Dendritic cell treated with granulocyte-macrophage colony-stimulating factor and Interleukin-4, amounts not matched to agents 40 ng/mL and 50 ng/mL, for 4 days (primary cell): Measurements from ENCODE around the gene AFF4.

ENCODE experiments used
- H3K27ac Mint-ChIP-seq: one replicate; pipeline ENCODE4 v1.8.0; 2022; ENCODE audit warnings: mild to moderate bottlenecking, mixed read lengths
- H3K27me3 Mint-ChIP-seq: one replicate; pipeline ENCODE4 v1.8.0; 2022; ENCODE audit warnings: mild to moderate bottlenecking, mixed read lengths
- H3K36me3 Mint-ChIP-seq: one replicate; pipeline ENCODE4 v1.8.0; 2022; ENCODE audit warnings: low read depth, mixed read lengths
- H3K4me1 Mint-ChIP-seq: one replicate; pipeline ENCODE4 v1.8.0; 2022; ENCODE audit warnings: low read depth, mixed read lengths
- H3K4me3 Mint-ChIP-seq: one replicate; pipeline ENCODE4 v1.8.0; 2022; ENCODE audit warnings: mild to moderate bottlenecking, moderate library complexity, mixed read lengths
- H3K9me3 Mint-ChIP-seq: one replicate; pipeline ENCODE4 v1.8.0; 2022; ENCODE audit warnings: mixed read lengths
- intact Hi-C: fragments of 100-400 bp; cut with micrococcal nuclease; formaldehyde crosslinking; loops from one replicate; pipeline ENCODE4 v1.15.0; 2022

Gene AFF4

DNA sequence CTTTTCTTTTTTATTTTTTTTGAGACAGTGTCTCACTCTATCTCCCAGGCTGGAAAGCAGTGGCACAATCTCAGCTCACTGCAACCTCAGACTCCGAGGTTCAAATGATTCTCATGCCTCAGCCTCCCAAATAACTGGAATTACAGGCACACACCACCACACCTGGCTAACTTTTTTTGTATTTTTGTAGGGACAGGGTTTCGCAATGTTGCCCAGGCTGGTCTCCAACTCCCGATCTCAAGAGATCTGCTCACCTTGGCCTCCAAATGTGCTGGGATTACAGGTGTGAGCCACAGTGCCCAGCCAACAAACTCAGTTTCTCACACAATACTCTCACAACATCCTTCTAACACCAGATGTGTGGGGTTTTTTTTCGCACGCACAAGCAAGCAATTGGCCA, 22.1 kb downstream of the AFF4 start:
- peaks cover 11% of the 10 kb centered on the region for H3K4me1 Mint-ChIP-seq
- intact Hi-C loops = no loop called here
- H3K27ac Mint-ChIP-seq = no peak overlapping the region
- no peaks in the 10 kb centered on the region for H3K9me3 Mint-ChIP-seq
- H3K4me3 Mint-ChIP-seq = no peak overlapping the region
- H3K36me3 Mint-ChIP-seq = peaks cover 38% of the 10 kb centered on the region
- no peaks in the 10 kb centered on the region for H3K27me3 Mint-ChIP-seq

DNA sequence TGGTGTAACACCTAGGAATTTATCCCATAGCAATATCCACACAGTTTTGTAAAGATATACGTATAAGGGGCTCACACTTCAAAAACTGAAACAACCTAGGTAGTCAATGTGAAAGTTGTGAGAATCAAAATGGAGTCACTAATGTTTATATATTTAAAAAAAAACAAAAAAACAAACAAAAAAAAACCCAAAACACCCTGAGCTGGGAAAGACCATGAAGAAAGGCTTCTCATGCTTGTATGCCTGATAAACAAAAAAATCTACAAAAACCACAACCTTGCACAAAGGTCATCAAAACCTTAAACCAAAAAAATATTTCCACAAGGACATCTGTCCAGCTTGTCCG, 35.4 kb downstream of the AFF4 start:
- no peaks in the 10 kb centered on the region for H3K9me3 Mint-ChIP-seq
- no peaks in the 10 kb centered on the region for H3K27me3 Mint-ChIP-seq
- H3K4me3 Mint-ChIP-seq = no peak overlapping the region
- intact Hi-C loops = loop anchor here (10.0 kb wide), 1 partner anchor 167 kb away; no protein-coding TSS in a partner anchor
- H3K27ac Mint-ChIP-seq = no peak overlapping the region
- peaks cover 91% of the 10 kb centered on the region for H3K36me3 Mint-ChIP-seq
- peaks cover 19% of the 10 kb centered on the region for H3K4me1 Mint-ChIP-seq

DNA sequence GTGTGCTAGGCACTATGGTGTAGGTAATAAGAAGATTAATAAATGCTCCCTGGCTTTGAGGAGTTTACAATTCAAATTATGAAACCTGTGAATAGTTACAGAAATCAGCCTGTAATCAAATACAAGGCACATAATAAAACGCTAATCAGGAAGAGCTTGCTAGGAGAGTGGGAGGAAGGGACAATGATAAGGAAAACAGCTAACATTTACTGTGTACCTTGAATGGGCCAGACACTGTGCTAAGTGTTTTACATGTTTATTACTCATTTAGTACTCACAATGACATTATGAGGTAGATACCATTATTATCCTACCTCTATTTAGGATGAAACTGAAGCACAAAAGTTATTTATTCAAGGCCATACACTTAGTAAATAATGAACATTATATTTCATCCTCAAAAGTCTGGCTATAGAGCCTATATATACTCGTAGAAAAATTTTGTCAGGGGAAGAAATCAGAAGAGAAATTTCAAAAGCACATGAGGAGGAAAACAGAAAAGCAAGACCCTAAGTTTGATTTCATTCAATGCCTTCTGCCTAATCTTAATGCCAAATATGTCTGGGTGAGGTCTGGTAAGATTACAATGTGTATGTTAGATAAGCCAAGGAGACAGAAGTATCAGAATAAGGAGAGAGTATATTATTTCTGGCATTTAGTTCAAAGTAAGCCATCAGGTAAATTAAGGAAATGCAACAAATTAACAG, 35.9 kb downstream of the AFF4 start:
- no peaks in the 10 kb centered on the region for H3K27me3 Mint-ChIP-seq
- H3K27ac Mint-ChIP-seq = no peak overlapping the region
- no peak overlapping the region for H3K4me3 Mint-ChIP-seq
- peaks cover 92% of the 10 kb centered on the region for H3K36me3 Mint-ChIP-seq
- peaks cover 19% of the 10 kb centered on the region for H3K4me1 Mint-ChIP-seq
- intact Hi-C loops = loop anchor here (10.0 kb wide), 1 partner anchor 167 kb away; no protein-coding TSS in a partner anchor
- no peaks in the 10 kb centered on the region for H3K9me3 Mint-ChIP-seq

DNA sequence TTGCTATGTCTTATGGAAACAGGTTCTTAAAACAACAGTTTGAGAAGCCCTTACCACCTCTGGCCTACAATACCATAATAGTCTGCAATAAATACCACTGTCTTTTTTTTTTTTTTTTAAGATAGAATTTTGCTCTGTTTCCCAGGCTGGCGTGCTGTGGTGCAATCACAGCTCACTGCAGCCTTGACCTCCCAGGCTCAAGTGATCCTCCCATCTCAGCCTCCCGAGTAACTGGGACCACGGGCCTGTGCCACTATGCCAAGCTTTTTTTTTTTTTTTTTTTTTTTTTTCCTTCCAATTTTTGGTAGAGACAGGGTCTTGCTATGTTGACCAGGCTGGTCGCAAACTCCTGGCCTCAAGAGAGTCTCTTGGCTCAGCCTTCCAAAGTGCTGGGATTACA, 37.0 kb downstream of the AFF4 start:
- Mint-ChIP-seq H3K4me3 (no peak overlapping the region), H3K9me3 (no peaks in the 10 kb centered on the region), H3K27me3 (no peaks in the 10 kb centered on the region), H3K4me1 (peaks cover 19% of the 10 kb centered on the region), H3K27ac (no peak overlapping the region), H3K36me3 (peaks cover 95% of the 10 kb centered on the region)
- intact Hi-C loops = loop anchor here (10.0 kb wide), 1 partner anchor 168 kb away; no protein-coding TSS in a partner anchor

DNA sequence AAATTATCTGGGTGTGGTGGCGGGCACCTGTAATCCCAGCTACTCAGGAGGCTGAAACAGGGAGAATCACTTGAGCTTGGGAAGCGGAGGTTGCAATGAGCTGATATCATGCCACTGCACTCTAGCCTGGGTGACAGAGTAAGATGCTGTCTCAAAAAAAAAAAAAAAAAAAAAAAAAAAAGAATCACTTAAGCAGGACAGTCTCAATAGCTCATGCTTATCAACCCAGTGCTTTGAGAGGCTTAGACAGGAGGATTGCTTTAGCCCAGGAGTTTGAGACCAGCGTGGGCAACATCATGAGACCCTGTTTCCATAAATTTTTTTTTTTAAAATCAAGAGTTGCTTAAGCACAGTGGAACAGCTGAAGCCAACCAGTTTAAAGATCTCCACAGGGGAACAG, 47.3 kb downstream of the AFF4 start:
- H3K4me1 Mint-ChIP-seq = peaks cover 13% of the 10 kb centered on the region
- intact Hi-C loops = no loop called here
- no peak overlapping the region for H3K4me3 Mint-ChIP-seq
- H3K27me3 Mint-ChIP-seq = no peaks in the 10 kb centered on the region
- H3K36me3 Mint-ChIP-seq = peaks cover 88% of the 10 kb centered on the region
- H3K9me3 Mint-ChIP-seq = no peaks in the 10 kb centered on the region
- H3K27ac Mint-ChIP-seq = no peak overlapping the region

DNA sequence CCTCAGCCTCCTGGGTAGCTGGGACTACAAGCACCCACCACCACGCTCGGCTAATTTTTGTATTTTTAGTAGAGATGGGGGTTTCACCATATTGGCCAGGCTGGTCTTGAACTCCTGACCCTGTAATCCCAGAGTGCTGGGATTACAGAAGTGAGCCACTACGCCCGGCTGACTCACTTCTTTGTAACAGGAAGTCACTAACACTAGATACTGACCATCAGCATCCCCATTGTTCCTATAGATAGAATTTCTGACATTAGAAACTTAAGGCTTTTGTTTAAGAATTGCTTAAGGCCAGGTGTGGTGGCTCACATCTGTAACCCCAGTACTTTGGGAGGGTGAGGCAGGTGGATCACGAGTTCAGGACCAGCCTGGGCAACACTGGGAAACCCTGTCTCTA, 47.8 kb downstream of the AFF4 start:
- no peak overlapping the region for H3K4me3 Mint-ChIP-seq
- H3K4me1 Mint-ChIP-seq = peaks cover 13% of the 10 kb centered on the region
- H3K27ac Mint-ChIP-seq = no peak overlapping the region
- peaks cover 88% of the 10 kb centered on the region for H3K36me3 Mint-ChIP-seq
- no peaks in the 10 kb centered on the region for H3K9me3 Mint-ChIP-seq
- no peaks in the 10 kb centered on the region for H3K27me3 Mint-ChIP-seq
- intact Hi-C loops = no loop called here

DNA sequence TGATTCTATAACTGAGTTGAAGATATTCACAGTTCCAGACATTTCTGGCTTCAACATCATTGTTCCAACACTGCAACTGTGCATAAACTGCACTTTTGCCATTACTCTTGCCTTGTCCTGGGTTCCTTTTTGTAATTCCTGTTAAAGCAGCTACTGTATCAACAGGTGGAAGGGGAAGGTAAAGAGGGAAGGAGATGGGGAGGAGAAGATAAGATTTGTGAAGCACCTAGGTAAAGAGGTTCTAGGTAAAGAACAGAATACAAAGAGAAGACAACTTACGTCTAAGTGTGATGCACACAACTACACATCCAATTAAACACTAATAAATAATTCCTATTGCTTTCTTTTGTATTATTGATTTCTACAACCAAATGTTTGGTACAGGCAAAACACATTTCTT, 53.7 kb downstream of the AFF4 start:
- no peaks in the 10 kb centered on the region for H3K9me3 Mint-ChIP-seq
- no peak overlapping the region for H3K4me3 Mint-ChIP-seq
- no peaks in the 10 kb centered on the region for H3K27me3 Mint-ChIP-seq
- H3K4me1 Mint-ChIP-seq = peaks cover 16% of the 10 kb centered on the region
- H3K27ac Mint-ChIP-seq = no peak overlapping the region
- intact Hi-C loops = no loop called here
- H3K36me3 Mint-ChIP-seq = peaks cover 64% of the 10 kb centered on the region

DNA sequence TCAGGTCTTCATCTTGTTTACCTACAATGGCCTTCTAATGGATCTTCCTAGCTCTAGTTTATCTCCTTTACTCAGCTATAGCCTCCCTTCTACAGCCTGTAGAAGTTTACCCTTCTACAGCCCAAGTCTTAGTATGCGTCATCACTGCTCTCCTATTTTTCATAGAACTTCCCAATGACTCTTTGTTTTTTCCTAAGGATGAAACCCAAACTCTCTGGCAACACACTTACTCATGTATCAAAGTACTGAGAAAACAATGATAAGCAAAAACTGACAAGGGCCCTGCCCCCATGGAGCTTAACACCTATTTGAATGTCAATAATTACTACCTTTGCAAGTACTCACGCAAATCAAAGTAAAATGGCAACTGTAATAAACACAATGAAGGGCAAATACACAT, 56.3 kb downstream of the AFF4 start:
- intact Hi-C loops = no loop called here
- H3K27ac Mint-ChIP-seq = no peak overlapping the region
- H3K4me3 Mint-ChIP-seq = no peak overlapping the region
- H3K9me3 Mint-ChIP-seq = no peaks in the 10 kb centered on the region
- H3K36me3 Mint-ChIP-seq = peaks cover 60% of the 10 kb centered on the region
- H3K27me3 Mint-ChIP-seq = no peaks in the 10 kb centered on the region
- H3K4me1 Mint-ChIP-seq = peaks cover 16% of the 10 kb centered on the region

DNA sequence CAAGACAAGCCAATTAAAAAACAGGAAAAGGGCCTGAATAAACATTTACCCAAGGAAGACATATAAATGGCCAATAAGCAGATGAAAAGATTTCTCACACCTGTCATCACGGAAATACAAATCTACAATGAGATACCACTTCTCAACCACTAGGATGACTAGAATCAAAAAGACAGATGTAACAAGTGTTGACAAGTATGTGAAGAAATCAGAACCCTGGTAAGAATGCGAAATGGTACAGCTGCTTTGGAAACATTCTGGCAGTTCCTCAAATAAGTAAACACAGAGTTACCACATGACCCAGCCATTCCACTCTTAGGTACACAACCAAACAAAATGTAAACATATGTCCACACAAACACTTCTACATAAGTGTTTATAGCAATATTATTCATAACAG, 57.5 kb downstream of the AFF4 start:
- Mint-ChIP-seq H3K4me3 (no peak overlapping the region), H3K9me3 (no peaks in the 10 kb centered on the region), H3K27me3 (no peaks in the 10 kb centered on the region), H3K27ac (no peak overlapping the region), H3K4me1 (peaks cover 16% of the 10 kb centered on the region), H3K36me3 (peaks cover 54% of the 10 kb centered on the region)
- intact Hi-C loops = no loop called here

DNA sequence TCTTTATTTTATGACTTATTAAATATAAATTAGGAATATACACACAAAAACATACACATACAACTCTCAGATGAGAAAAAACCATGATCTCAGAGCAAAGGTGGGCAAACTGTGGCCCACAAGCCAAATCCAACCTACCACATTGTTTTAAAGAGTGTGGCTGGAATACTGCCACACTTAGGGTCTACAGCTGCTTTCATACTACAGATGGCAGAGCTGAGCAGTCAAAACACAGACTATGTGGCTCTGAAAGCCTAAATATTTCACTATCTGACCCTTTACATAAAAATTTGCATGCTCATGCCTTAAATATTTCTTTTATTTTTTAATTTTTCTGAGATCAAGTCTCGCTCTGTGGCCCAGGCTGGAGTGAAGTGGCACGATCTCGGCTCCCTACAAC, 61.7 kb downstream of the AFF4 start:
- no peak overlapping the region for H3K4me3 Mint-ChIP-seq
- H3K9me3 Mint-ChIP-seq = no peaks in the 10 kb centered on the region
- no peaks in the 10 kb centered on the region for H3K27me3 Mint-ChIP-seq
- H3K36me3 Mint-ChIP-seq = peaks cover 67% of the 10 kb centered on the region
- H3K4me1 Mint-ChIP-seq = peaks cover 6% of the 10 kb centered on the region
- H3K27ac Mint-ChIP-seq = no peak overlapping the region
- intact Hi-C loops = no loop called here

DNA sequence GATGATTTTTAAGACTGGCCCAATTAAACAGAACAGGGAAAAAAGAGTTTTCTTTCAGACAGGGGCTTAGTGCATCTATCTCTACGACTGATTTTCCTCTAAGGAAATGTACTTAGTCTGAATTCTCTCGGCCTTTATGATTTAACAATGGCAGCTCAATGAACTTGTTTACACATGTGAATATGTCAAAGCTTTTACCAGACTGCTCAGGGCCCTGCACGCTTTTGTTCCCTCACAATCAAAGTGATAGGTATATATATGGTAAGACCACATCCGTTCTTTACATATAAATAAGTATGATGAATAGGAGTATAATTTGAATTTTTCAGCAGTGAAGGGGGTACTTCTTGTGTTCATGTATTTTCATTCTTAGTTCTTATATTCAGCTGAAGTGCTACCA, 62.4 kb downstream of the AFF4 start:
- Mint-ChIP-seq H3K9me3 (no peaks in the 10 kb centered on the region), H3K4me3 (no peak overlapping the region), H3K27ac (no peak overlapping the region), H3K4me1 (peaks cover 6% of the 10 kb centered on the region), H3K27me3 (no peaks in the 10 kb centered on the region), H3K36me3 (peaks cover 74% of the 10 kb centered on the region)
- intact Hi-C loops = no loop called here

DNA sequence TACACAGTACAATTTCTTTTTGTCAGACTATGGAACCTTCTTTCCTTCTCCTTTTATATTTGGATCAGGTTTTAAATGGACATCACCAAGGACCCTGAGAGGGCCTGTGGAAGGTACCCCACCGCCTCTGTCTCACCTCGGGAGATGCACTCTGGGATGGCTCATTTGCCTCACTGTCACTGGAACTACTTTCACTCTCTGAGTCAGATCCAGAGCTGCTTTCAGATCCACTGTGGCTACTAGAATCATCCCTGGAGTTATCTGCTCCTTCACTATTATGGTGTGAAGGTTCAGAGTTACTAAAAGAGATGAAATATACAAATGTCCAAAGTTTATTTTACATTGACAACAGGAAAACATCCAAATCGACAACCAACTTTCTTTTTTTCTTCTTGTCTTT, 65.3 kb downstream of the AFF4 start:
- Mint-ChIP-seq H3K9me3 (no peaks in the 10 kb centered on the region), H3K27ac (no peak overlapping the region), H3K27me3 (no peaks in the 10 kb centered on the region), H3K4me3 (no peak overlapping the region), H3K36me3 (peaks cover 86% of the 10 kb centered on the region), H3K4me1 (no peaks in the 10 kb centered on the region)
- intact Hi-C loops = no loop called here

DNA sequence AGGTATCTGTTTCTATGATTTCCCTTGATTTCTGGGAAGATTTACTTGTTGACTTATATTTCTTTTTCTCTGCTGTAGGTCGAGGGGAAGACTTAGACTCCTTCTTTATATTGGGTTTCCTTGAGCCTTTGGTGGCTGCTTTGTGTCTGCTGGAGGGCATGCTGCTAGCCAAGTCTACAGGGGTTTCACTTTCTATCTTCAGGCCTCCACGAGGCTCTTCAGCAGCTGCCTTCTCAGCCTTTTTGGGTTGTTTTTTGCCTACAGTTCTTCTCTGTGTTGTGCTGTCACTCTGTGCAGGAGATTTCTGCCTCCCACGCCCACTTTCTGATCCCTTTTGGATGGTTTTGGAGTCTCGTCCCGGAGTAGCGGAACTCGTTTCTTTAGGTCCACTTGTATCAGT, 66.7 kb downstream of the AFF4 start:
- H3K9me3 Mint-ChIP-seq = no peaks in the 10 kb centered on the region
- peaks cover 90% of the 10 kb centered on the region for H3K36me3 Mint-ChIP-seq
- H3K27me3 Mint-ChIP-seq = no peaks in the 10 kb centered on the region
- no peak overlapping the region for H3K4me3 Mint-ChIP-seq
- no peaks in the 10 kb centered on the region for H3K4me1 Mint-ChIP-seq
- no peak overlapping the region for H3K27ac Mint-ChIP-seq
- intact Hi-C loops = no loop called here

DNA sequence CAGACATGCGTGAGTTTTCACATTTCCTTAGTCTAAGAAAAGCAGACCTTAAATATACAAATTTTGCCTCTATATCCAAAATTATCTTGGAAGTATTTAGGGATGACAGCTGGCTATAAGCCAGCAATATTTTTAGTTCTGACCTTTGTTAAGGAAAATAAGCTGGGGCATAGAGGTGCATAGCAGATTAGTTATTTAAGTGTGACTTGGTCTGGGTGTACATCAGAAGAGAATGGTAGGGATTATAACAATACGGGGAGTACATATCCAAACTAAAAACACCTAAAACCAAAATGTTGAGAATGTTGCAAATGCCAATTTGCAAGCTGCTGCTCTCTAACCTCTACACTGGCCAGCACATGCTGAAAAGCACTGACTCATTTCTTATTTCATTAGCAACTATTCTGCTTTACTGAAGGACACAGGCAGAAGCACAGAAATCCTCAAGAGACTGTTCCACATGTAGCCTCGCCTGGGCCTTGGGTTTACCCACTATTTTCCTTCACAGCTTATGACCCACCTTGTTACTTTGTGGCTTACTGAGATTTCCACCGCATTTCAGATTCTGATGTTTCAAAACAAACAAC, 67.6 kb downstream of the AFF4 start:
- Mint-ChIP-seq H3K27ac (no peak overlapping the region), H3K4me1 (no peaks in the 10 kb centered on the region), H3K9me3 (no peaks in the 10 kb centered on the region), H3K27me3 (no peaks in the 10 kb centered on the region), H3K36me3 (peaks cover 87% of the 10 kb centered on the region), H3K4me3 (no peak overlapping the region)
- intact Hi-C loops = no loop called here

DNA sequence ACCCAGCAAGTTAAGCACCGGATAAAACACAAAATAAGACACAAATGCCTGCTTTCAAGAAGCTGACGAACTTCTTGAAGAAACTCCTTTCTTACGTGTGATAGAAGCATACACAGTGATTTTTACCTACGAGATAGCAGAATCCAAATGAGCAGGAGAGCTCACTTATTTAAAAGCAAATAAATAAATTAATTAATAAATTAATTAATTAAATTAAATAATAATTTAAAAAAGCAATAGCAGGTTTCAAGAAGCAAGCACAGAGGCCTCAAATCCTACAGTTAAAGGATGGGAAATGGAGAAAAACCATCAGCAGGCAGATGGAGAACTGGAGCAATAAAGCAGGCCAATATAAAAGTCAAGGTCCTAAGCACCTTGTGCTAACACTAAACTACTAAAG, 72.6 kb downstream of the AFF4 start:
- H3K4me3 Mint-ChIP-seq = no peak overlapping the region
- intact Hi-C loops = no loop called here
- H3K27ac Mint-ChIP-seq = no peak overlapping the region
- no peaks in the 10 kb centered on the region for H3K27me3 Mint-ChIP-seq
- peaks cover 14% of the 10 kb centered on the region for H3K4me1 Mint-ChIP-seq
- no peaks in the 10 kb centered on the region for H3K9me3 Mint-ChIP-seq
- peaks cover 84% of the 10 kb centered on the region for H3K36me3 Mint-ChIP-seq
